ENCODE measurements around the gene ASAH2.

The ASAH2 gene

GRCh38 chr10:50275650-50276235, 24.4 kb upstream of the ASAH2 start:
- TF ChIP-seq RAD21 (IDR thresholded peaks at IDR 0.05; ENCODE audit: low read depth) (peak; percentile 58), YY1 (IDR thresholded peaks at IDR 0.05; ENCODE audit: low read depth) (no peak)

DNA sequence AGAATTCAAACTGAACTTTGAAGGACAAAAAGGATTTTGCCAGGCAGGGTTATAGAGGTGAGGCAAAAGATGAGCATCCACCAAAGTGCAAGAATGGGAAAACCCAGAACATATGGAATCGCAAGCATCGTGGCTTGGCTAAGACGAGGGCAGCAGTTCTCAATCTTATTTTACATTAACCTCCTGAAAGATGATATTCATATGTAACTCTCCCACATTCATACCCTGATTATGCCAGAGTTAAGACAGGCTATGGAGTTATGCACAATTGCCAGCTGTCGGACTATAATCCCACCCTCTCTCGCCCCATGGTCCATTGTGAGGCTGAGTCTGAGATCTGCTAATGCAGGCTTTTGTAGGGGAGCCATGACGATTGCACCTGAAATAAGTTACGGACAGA, 21.2 kb upstream of the ASAH2 start:
- TF ChIP-seq TCF12 (IDR thresholded peaks at IDR 0.05; ENCODE audit: low read depth) = no peak
- TF ChIP-seq, protein P1, sequence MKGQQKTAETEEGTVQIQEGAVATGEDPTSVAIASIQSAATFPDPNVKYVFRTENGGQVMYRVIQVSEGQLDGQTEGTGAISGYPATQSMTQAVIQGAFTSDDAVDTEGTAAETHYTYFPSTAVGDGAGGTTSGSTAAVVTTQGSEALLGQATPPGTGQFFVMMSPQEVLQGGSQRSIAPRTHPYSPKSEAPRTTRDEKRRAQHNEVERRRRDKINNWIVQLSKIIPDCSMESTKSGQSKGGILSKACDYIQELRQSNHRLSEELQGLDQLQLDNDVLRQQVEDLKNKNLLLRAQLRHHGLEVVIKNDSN (IDR thresholded peaks at IDR 0.05) = no peak
- TF ChIP-seq MAX (IDR thresholded peaks at IDR 0.05) = no peak
- no peak for TF ChIP-seq YY1 (IDR thresholded peaks at IDR 0.05; ENCODE audit: low read depth)
- TF ChIP-seq RAD21 (IDR thresholded peaks at IDR 0.05; ENCODE audit: low read depth) = no peak
- TF ChIP-seq TAF1 (IDR thresholded peaks at IDR 0.05; ENCODE audit: low read depth) = no peak
- TF ChIP-seq TEAD4 (IDR thresholded peaks at IDR 0.05) = no peak
- TF ChIP-seq ZBTB7A (IDR thresholded peaks at IDR 0.05; ENCODE audit: low read depth) = no peak
- TF ChIP-seq FOXM1 (IDR thresholded peaks at IDR 0.05; ENCODE audit: borderline replicate concordance, low read depth) = no peak
- no peak for TF ChIP-seq EGR1 (IDR thresholded peaks at IDR 0.05)
- TF ChIP-seq CREB1 (IDR thresholded peaks at IDR 0.05; ENCODE audit: low read depth) = no peak

DNA sequence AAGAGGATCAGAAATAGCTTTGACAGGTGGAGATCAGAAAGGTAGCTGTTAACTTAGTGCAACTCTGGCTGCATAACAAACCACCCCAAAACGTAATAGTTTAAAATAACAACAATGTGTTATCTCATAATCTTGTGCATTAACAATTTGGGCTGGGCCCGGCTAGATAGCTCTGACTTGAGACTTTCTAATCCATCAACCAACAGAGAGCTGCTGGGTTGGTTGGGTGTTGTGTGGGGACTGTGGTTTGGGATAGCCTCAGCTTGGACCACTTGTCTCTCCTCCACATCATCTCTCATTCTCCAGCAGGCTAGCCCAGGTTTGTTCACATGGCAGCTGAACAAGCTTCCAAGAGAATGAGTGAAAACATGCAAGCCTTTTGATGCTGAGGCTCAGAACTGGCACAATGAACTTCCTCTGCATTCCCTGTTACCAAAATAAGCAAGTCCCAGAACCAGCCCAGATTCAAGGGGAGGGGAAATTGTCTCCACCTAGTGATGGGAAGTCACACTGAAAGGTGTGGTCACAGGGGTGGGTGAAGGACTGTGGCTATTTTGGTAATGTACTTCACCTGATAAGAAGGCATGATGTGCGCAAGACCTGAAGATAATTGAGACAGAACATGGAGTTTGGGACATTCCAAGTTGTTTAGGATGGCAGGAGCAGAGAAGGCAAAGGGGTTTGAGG, 20.4 kb upstream of the ASAH2 start:
- TF ChIP-seq EP300 (IDR thresholded peaks at IDR 0.05; ENCODE audit: borderline replicate concordance) = no peak
- no peak for TF ChIP-seq TAF1 (IDR thresholded peaks at IDR 0.05; ENCODE audit: low read depth)
- no peak for TF ChIP-seq FOXM1 (IDR thresholded peaks at IDR 0.05; ENCODE audit: borderline replicate concordance, low read depth)
- no peak for TF ChIP-seq NFIC (IDR thresholded peaks at IDR 0.05)
- TF ChIP-seq TCF12 (IDR thresholded peaks at IDR 0.05; ENCODE audit: low read depth) = no peak
- no peak for TF ChIP-seq CEBPB (IDR thresholded peaks at IDR 0.05)
- TF ChIP-seq, protein P1 (IDR thresholded peaks at IDR 0.05) = no peak

GRCh38 chr10:50260791-50261281, 9.5 kb upstream of the ASAH2 start:
- TF ChIP-seq RAD21 (IDR thresholded peaks at IDR 0.05; ENCODE audit: low read depth) = no peak
- TF ChIP-seq, protein P1 (IDR thresholded peaks at IDR 0.05) = no peak
- TF ChIP-seq YY1 (IDR thresholded peaks at IDR 0.05; ENCODE audit: low read depth) = no peak
- TF ChIP-seq NFIC (IDR thresholded peaks at IDR 0.05) = no peak
- TF ChIP-seq EP300 (IDR thresholded peaks at IDR 0.05; ENCODE audit: borderline replicate concordance) = no peak
- no peak for TF ChIP-seq CREB1 (IDR thresholded peaks at IDR 0.05; ENCODE audit: low read depth)
- no peak for TF ChIP-seq FOXM1 (IDR thresholded peaks at IDR 0.05; ENCODE audit: borderline replicate concordance, low read depth)

DNA sequence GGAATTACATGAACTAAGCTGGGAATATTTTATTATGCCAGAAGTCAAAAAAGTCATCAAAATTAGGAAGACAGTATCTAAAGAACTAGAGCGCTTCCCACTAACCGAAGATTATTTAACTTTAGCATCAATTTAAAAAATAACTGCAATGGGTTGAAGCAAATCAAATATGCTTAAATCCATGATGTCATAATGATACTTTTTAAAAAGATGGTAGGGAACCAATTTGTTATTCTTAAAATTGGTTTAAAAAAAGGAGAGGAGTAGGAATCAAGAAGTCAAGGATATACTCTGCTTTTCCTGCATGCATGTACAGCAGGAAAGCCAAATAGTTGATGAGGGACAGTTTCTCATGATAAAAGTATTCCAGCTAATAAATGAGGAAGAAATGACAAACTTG, 3.2 kb upstream of the ASAH2 start:
- TF ChIP-seq EGR1 (IDR thresholded peaks at IDR 0.05) (no peak), EP300 (IDR thresholded peaks at IDR 0.05; ENCODE audit: borderline replicate concordance) (no peak), TCF12 (IDR thresholded peaks at IDR 0.05; ENCODE audit: low read depth) (no peak), MAX (IDR thresholded peaks at IDR 0.05) (no peak), TAF1 (IDR thresholded peaks at IDR 0.05; ENCODE audit: low read depth) (no peak), CREB1 (IDR thresholded peaks at IDR 0.05; ENCODE audit: low read depth) (no peak), ZBTB7A (IDR thresholded peaks at IDR 0.05; ENCODE audit: low read depth) (no peak), CEBPB (IDR thresholded peaks at IDR 0.05) (no peak), YY1 (IDR thresholded peaks at IDR 0.05; ENCODE audit: low read depth) (no peak)
- TF ChIP-seq, protein P2, sequence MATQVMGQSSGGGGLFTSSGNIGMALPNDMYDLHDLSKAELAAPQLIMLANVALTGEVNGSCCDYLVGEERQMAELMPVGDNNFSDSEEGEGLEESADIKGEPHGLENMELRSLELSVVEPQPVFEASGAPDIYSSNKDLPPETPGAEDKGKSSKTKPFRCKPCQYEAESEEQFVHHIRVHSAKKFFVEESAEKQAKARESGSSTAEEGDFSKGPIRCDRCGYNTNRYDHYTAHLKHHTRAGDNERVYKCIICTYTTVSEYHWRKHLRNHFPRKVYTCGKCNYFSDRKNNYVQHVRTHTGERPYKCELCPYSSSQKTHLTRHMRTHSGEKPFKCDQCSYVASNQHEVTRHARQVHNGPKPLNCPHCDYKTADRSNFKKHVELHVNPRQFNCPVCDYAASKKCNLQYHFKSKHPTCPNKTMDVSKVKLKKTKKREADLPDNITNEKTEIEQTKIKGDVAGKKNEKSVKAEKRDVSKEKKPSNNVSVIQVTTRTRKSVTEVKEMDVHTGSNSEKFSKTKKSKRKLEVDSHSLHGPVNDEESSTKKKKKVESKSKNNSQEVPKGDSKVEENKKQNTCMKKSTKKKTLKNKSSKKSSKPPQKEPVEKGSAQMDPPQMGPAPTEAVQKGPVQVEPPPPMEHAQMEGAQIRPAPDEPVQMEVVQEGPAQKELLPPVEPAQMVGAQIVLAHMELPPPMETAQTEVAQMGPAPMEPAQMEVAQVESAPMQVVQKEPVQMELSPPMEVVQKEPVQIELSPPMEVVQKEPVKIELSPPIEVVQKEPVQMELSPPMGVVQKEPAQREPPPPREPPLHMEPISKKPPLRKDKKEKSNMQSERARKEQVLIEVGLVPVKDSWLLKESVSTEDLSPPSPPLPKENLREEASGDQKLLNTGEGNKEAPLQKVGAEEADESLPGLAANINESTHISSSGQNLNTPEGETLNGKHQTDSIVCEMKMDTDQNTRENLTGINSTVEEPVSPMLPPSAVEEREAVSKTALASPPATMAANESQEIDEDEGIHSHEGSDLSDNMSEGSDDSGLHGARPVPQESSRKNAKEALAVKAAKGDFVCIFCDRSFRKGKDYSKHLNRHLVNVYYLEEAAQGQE (IDR thresholded peaks at IDR 0.05; ENCODE audit: low read depth) = no peak
- TF ChIP-seq, protein P1 (IDR thresholded peaks at IDR 0.05) = no peak

GRCh38 chr10:50250096-50250854, 1.0 kb downstream of the ASAH2 start:
- TF ChIP-seq YY1 (IDR thresholded peaks at IDR 0.05; ENCODE audit: low read depth) = no peak
- no peak for TF ChIP-seq TEAD4 (IDR thresholded peaks at IDR 0.05)
- no peak for TF ChIP-seq TCF12 (IDR thresholded peaks at IDR 0.05; ENCODE audit: low read depth)
- TF ChIP-seq MAX (IDR thresholded peaks at IDR 0.05) = no peak
- no peak for TF ChIP-seq ZBTB7A (IDR thresholded peaks at IDR 0.05; ENCODE audit: low read depth)
- no peak for TF ChIP-seq CEBPB (IDR thresholded peaks at IDR 0.05)
- no peak for TF ChIP-seq EGR1 (IDR thresholded peaks at IDR 0.05)
- no peak for TF ChIP-seq RAD21 (IDR thresholded peaks at IDR 0.05; ENCODE audit: low read depth)
- TF ChIP-seq TAF1 (IDR thresholded peaks at IDR 0.05; ENCODE audit: low read depth) = no peak
- TF ChIP-seq FOXM1 (IDR thresholded peaks at IDR 0.05; ENCODE audit: borderline replicate concordance, low read depth) = no peak
- no peak for TF ChIP-seq NFIC (IDR thresholded peaks at IDR 0.05)
- no peak for TF ChIP-seq EP300 (IDR thresholded peaks at IDR 0.05; ENCODE audit: borderline replicate concordance)
- TF ChIP-seq, protein P2 (IDR thresholded peaks at IDR 0.05; ENCODE audit: low read depth) = no peak
- TF ChIP-seq, protein P1 (IDR thresholded peaks at IDR 0.05) = no peak
- TF ChIP-seq CREB1 (IDR thresholded peaks at IDR 0.05; ENCODE audit: low read depth) = no peak
